NB4 (cell line): Measurements from ENCODE around the gene FAM53C.

Source experiments
- MYC ChIP-seq: IDR thresholded peaks from 2 replicates; pipeline ENCODE4 v1.6.1; 2011; ENCODE audit warnings: low read depth, low read length
- POLR2A ChIP-seq: IDR thresholded peaks from 2 replicates; pipeline ENCODE4 v1.6.1; 2011; ENCODE audit warnings: mild to moderate bottlenecking; ENCODE audit not compliant: insufficient read length; ENCODE audit errors: extremely low read depth
- TF ChIP-seq, protein P1 (sequence below): IDR thresholded peaks from one replicate; pipeline ENCODE4 v1.5.1; 2012; ENCODE audit warnings: low read depth, low read length
- TF ChIP-seq, protein P2 (sequence below): IDR thresholded peaks from 2 replicates; pipeline ENCODE4 v1.6.1; 2011; ENCODE audit warnings: low read depth, low read length

DNA sequence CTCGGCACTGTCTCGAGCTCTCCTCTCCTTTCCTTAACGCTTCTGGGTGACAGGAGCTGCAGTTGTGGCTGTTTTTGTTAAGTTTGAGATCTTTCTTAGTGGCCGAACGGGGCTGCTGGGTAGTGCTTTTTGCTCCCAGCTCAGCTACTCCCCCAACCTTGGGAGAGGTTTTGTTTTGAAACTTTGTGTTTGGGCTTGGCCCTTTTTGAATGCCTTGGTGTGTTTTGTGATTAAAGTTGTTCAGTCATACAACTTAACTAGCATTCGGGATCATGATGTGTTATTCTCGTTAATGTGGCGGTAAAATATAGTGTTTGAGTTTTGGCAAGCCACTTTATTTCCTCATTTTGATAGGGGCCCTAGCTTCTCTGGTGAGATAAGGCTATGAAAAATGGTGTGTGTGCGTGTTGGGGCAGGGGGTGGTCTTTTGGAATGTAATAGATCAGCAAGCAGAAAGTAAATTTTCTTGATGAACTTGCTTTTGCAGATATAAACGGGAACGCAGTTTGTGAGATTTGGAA lies 15.6 kb downstream of the FAM53C start:
- TF ChIP-seq, protein P1, sequence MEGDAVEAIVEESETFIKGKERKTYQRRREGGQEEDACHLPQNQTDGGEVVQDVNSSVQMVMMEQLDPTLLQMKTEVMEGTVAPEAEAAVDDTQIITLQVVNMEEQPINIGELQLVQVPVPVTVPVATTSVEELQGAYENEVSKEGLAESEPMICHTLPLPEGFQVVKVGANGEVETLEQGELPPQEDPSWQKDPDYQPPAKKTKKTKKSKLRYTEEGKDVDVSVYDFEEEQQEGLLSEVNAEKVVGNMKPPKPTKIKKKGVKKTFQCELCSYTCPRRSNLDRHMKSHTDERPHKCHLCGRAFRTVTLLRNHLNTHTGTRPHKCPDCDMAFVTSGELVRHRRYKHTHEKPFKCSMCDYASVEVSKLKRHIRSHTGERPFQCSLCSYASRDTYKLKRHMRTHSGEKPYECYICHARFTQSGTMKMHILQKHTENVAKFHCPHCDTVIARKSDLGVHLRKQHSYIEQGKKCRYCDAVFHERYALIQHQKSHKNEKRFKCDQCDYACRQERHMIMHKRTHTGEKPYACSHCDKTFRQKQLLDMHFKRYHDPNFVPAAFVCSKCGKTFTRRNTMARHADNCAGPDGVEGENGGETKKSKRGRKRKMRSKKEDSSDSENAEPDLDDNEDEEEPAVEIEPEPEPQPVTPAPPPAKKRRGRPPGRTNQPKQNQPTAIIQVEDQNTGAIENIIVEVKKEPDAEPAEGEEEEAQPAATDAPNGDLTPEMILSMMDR: no peak
- TF ChIP-seq POLR2A (no peak), MYC (no peak; the same call in 1 of the 2 replicates)
- TF ChIP-seq, protein P2, sequence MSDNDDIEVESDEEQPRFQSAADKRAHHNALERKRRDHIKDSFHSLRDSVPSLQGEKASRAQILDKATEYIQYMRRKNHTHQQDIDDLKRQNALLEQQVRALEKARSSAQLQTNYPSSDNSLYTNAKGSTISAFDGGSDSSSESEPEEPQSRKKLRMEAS: no peak
